Stimulated activated CD8-positive, alpha-beta memory T cell treated with anti-CD3 and anti-CD28 coated beads, Interleukin-2, amount 100 ng/mL, for 48 hours (primary cell): ENCODE data around the gene CHST12.
"Not testable (repeated sequence)": the region's sequence is repeated elsewhere in the genome, so short reads cannot be mapped to it uniquely, and the experiment has no call there.

Source experiments
- DNase-seq, 2 donors: peaks; one replicate each; pipeline ENCODE4 v3.0.0-alpha.2; 2020; ENCODE audit warnings: low read depth in 2 of 2

Gene CHST12

DNA sequence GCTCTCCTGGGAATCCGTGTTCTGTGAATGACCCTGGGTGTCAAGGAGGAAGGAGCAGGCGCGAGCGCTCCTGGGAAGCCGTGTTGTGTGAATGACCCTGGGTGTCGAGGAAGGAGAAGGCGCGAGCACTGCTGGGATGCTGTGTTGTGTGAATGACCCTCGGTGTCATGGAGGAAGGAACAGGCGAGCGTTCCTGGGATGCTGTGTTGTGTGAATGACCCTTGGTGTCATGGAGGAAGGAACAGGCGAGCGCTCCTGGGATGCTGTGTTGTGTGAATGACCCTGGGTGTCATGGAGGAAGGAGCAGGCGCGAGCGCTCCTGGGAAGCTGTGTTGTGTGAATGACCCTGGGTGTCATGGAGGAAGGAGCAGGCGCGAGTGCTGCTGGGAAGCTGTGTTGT, 25.3 kb upstream of the CHST12 start:
- not testable (repeated sequence) for DNase-seq

DNA sequence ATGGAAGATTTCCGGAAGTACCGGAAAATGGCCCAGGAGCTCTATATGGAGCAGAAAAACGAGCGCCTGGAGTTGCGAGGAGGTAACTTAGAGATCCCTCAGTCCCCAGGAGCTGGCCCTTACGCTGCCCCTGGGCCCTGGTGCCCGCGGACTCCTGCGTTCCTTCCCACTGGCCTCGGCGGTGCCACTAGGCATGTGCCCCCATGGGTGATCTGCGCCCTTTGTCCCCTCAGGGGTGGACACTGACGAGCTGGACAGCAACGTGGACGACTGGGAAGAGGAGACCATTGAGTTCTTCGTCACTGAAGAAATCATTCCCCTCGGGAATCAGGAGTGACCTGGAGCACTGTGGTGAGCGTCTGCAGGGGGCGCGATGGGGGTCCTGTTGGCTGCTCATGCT, 24.2 kb upstream of the CHST12 start:
- DNase-seq, result no peak

DNA sequence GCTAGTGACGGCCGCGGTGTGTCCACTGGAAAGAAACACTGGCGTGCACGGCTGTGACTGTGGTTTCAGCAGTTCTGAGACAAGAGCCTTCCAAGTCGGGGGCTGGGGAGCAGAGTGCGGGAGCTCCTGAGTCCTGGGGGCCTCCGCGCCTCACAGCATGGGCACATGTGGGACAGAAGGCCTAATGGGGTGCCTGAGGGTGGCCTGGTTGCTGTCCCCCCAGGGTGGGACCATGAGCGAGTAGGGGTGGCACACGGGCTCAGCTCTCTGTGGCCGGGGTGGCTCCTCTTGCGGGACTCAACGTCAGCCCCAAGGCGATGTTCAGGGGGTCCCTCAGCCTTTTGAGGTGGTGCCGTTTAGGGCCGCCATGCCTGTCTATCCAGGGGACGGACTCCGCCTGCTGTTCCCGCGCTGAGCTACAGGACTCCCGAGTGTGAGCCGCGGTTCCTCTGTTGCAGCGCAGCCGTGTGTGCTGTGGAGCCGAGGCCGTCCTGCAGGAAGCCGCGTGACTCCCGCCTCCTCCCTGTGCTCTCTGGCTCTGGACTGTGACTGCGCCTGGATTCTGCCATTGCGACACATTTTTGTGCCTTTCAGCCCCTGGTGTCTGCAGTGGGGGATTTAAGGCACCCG, 23.5 kb upstream of the CHST12 start:
- DNase-seq, result no peak

DNA sequence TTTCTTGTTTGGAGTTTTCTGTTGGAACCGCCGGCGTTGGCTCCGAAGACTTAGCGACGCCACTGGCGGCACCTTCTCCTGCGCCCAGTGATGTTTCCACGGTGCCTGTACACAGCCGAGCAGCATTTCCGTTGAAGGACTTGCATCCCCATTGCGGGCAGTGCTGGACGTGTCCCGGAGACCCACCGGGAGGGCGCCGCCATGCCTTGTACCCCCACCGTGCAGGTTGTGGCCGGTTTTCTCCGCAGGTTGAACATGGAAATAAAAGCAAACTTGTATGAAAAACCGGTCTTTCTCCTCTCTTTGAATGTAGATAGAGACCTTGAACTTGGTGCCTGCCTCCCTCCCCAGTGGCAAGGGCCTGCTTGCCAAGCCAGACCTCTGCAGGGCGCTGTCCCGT, 22.9 kb upstream of the CHST12 start:
- DNase-seq, result no peak

DNA sequence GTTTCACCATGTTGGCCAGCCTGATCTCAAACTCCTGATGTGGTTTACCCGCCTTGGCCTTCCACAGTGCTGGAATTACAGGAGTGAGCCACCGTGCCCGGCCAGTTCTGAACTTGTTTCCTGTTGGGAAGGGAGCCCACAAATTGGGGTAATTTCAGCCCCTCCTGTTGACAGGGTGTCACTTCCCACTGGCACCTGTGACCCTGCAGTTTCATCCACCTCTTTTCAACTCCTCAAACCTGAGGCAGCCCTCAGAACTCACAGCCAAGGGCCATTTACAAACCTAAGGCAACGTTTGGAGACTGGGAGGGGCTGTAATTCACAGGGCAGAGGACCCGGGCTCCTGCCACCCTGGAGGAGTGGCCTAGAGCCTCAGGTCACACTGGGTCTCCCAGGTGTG, 22.2 kb upstream of the CHST12 start:
- DNase-seq, result no peak

DNA sequence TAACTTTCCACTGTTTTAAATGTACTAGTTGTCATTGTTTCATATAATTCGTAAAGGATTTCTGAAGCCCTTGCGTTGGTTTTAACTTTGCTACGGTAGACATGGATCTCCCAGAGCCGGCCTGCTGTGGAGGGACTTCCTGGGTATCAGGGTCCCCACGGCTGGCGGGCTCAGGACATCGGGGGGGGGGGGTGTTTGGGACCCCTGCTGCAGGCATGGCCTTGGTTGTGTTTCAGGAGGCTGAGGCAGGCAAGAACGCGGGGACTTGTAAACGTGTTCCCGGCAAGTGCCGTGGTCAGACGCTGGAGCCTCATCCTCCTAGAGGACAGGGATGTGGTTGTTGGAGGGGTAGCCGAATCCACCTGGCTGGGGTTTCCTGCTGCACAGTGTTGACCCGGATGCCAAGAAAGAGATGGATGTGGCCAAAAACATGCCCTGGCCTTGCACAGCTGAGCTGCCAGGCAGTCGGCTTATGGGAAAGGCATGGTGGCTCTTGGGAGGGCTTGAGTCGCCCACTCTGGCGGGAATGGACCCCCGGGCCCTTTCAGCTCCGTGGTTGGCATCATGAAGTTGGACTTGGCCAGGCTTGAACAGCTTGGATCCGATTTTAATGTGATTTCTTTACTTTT, 21.4 kb upstream of the CHST12 start:
- DNase-seq, result no peak

DNA sequence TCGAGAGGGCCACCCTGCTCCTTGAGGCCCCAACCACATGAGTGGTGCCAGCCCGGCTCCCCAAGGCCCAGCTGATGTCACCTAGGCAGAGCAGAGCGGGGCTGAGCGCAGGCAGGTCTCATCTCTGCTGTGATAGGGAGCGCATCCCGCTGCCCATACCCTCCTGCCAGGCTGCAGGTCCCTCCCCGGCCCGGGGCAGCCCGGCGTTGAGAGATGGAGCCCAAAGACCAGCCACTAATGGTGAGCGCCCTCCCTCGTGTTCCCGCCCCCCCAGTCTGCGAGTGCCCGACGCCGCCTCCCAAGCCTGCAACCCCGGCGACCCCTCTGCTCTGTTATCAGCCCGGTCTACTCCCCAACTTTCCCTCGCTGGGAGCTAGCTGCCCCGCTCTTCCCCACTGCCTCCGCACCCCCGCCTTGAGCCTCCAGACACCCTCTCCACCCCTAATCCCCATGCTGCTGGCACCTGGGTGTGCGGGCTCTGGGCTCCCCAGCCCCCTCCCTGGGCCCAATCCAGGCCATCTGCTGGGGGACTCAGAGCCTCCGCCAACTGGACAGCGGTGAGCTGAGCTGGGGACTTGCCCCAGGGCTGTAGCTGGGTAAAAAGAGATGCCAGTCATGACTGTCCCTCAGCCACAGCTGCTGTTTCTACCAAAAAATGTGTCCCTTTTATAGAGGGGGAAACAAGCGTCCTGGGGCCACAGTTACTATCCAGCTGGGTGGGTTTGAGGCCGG, 19.7 kb upstream of the CHST12 start:
- no peak for DNase-seq

DNA sequence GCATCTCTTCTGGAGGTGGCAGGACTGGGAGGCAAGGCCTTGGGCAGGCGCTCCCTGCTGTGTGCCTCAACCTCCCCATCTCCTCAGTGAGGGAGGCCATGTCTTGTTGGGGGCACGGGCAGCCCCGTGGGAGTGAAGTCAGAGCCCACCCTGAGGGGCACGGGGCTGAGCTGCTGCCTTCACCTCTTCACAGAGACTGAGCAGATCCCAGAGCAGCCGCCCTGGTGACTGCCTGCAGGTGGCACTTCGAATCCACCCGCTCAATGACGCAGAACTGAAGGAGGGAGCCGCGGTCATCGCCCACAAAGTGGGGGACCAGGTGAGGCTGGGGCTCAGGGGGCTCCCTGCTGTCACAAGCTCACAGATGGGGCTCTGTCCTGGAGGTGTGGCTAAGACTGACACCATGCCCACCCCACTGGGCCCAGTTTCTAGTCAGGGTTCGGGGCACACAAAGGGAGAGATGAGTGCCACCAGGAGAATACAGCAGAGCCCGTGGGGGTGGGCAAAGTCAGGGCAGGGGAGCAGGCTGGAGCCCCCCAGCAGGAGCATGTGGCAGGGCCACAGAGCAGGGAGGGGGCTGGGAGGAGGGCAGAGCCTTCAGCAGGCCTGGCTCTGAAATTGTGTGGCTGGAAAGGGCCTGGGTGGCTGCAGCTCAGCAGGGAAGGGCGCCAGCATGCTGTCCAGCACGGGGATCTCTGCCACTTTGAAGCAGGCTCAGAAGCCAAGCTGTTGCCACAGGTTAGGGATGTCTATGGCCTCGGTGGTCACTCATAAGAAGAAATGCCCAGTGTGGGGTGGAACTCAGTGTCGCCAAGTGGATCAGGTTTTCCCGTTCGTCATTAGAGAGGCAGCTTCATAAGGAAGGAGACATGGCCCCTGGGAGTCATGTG, 18.8 kb upstream of the CHST12 start:
- no peak for DNase-seq

DNA sequence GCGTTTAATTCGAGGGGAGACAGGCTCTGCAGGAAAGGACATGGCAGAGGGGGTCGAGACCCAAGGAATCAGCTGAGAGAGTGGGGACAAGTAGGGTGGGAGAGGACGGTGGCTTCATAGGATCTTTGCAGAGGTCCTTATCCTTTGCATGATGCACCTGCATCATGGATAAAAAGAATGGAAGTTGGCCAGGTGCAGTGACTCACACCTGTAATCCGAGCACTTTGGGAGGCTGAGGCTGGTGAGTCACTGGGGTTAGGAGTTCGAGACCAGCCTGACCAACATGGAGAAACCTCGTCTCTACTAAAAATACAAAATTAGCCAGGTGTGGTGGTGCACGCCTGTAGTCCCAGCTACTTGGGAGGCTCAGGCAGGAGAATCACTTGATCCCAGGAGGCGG, 17.3 kb upstream of the CHST12 start:
- DNase-seq, result not testable (repeated sequence)

DNA sequence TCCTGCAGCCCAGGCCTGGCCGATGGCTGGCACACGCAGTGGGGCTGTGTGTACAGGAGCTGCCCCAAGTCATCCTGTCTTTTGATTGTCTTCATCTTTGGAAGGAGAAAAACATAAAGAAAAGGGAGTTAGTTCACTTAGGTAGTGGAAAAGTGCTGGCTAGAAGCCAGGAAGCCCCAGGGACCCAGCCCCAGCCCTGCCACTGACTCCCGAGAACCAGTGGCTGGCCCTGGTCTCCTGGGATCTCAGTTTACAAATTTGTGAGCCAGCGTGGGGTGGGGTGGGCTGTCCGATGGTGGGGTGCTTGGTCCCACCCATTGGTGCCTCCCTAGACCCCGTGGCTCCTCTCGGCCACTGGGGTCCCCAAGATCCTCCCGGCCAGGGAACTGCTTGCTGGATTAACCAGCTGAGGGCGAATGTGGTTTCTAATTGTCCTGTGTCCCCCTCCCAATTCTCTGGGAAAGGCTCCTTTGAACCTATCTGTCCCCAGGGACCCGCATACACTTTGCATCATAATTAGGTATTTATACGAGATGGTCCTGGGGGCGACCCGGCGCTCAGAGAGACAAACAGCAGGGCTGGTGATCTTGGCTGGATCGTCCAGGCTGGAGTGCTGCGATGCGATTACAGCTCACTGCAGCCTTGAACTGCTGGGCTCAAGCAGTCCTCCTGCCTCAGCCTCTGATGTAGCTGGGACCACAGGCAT, 16.3 kb upstream of the CHST12 start:
- DNase-seq, result no peak

DNA sequence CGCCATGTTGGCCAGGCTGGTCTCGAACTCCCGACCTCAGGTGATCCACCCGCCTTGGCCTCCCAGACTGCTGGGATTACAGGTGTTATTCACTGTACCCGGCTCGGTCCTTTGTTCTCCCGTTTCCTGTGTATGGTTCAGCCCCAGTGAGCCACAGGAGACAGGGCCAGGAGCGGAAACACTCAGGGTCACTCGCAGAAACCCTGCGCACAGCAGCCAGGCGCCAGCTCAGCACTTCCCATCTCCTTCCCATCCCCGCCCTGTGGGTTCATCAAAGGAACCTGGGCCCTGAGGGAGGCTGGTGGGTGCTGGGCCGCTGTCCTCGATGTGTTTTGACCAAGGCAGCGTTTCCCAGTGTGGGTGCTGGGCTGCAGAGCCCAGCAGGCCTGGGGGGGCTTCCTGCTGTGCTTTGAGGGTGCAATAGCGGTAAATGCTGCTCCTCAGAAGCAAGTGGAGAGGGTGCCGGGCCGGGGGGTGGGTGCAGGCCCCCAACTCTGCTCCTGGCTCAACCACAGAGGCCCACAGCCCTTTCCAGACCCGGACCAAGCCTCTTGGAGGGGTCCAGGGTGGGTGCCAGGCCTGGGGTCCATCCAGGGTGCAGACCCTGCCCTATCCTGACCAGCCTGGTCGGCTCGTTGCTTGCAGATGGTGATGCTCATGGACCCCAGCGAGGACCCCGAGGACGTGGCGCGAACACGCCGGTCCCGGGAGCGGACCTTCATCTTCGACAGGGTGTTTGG, 15.3 kb upstream of the CHST12 start:
- no peak for DNase-seq

DNA sequence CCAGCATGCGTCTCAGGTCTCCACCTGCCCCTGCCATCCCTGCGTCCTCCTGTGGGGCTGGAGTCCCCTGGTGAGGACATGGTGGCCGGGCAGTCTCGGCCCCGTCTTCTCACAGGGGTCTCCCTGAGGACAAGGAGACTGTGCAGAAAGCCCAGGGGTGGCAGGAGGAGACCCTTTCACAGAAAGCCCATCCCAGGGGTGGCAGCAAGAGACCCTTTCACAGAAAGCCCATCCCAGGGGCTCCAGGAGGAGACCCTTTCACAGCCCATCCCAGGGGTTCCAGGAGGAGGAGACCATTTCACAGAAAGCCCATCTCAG, 14.8 kb upstream of the CHST12 start:
- no peak for DNase-seq

DNA sequence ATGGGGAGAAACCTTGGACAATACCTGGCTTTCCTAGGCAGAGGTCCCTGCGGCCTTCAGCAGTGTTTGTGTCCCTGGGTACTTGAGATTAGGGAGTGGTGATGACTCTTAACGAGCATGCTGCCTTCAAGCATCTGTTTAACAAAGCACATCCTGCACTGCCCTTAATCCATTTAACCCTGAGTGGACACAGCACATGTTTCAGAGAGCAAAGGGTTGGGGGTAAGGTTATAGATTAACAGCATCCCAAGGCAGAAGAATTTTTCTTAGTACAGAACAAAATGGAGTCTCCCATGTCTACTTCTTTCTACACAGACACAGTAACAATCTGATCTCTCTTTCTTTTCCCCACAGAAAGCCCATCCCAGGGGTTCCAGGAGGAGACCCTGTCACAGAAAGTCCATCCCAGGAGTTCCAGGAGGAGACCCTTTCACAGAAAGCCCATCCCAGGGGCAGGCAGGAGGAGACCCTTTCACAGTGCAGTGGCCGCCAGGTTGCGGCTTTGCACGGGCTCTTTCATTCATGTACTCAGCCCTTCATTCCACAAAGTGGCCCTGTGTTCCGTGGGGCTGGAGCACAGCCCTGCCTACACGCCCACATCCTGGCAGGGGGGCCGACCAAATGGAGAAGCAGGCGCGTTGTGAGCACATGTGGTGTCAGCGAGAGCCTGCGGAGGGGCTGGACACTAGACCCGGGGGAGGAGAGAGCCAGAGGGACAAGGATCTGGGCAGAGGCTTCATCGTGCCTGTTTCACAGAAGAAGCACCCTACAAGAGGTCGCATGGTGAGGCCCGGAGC, 13.2 kb upstream of the CHST12 start:
- DNase-seq, result not testable (repeated sequence)

DNA sequence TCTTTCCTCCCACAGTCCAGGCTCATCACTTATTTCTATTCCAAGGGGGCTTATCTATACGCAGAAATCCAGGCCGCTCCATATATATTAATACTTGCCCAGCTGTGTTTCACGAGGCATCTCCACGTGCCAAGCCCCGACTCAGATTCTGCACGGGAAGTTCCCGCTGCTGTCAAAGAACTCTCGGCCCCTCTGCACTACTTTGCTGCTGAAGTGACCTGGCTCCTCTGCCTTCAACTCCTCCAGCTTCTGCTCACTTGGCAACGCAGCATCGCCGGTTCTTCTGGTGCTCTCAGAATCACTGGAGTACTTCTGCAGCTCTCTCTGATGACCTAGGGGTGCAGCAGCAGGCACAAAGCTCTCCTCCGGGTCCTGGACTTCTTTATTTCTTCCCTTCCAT, 9.7 kb upstream of the CHST12 start:
- DNase-seq, result no peak

DNA sequence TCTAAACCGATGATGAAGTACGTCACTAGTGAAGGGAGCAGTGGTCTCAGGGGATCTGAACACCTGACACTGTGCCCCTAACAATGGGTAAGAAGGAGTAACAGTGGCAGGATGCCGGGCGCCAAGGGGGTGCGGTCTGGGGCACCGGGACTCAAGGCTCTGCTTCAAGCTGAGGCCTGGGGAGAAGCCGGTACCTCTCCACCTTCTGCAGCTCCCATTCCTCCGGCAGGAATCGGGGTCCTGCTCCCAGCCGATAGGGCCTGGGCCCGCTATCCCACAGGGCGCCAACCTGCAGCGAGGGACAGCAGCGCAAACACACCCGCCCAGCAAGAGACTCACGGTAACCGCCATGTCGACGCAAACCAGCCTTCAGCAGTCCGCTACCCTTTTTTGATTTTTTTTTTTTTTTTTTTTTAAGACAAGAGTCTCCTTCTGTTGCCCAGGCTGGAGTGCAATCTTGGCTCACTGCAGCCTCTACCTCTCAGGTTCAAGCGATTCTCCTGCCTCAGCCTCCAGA, 8.8 kb upstream of the CHST12 start:
- DNase-seq, result no peak

DNA sequence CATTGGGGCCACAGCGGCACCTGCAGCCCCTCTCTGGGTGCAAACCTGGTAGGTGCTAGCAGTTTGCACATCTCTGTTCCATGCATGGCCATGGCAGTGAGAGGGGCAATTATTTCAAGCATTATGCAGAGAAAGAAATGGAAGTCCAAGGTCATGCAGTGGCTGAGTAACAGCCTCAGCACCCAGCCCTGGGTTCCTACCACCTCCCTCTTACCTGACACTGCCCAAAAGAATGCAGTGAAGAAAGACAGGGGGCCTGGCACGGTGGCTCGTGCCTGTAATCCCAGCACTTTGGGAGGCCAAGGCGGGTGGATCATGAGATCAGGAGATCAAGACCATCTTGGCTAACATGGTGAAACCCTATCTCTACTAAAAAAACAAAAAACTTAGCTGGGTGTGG, 4.9 kb upstream of the CHST12 start:
- DNase-seq, result no peak

DNA sequence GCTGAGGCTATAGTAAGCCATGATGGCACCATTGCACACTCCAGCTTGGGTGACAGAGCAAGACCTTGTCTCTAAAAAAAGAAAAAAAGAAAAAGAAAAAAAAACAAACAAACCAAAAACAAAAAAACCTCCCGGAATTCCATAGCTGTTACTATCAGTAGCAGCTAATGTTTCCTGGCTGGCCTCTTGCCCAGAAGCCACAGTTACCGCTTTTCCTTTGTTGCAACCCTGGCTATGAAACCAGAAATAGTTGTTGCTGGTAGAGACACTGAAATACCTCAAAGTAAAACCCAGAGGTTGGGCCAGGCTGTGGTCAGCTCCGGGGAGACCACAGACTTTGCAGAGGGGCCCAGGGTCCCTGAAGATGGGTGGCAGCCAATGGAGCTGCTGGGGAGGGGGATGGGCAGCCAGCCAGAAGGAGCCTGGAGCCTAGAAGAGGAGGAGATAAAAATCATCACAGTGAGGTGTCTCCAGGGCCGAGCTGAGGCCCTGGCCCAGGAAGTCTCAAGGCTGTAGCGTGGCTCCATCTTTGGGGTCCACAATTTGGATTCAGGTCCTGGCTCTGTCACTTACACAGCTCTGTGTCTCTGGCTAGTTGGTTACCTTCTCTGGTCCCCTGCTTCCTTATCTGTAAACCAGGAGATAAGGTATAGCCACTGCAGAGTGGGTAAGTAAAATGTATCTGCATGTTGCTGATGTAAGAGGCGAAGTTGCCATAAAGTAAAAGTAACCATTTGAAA, 3.4 kb upstream of the CHST12 start:
- DNase-seq, result no peak

DNA sequence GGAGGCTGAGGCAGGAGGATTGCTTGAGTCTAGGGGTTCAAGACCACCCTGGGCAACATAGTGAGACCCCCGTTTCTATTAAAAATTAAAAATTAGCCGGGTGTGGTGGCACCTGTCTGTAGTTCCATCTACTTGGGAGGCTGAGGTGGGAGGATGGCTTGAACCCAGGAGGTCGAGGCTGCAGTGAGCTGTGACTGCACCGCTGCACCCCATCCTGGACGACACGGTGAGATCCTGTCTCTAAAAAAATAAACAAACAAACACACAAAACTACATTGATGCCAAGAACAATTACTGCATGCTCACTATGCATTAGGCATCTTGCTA, 761 bp upstream of the CHST12 start:
- DNase-seq, result no peak
